Panc1 (cell line): ENCODE data around the gene MYO3B. TPM values are rescaled to one million over a fixed set of nuclear protein-coding genes. Genes with fewer than 3 reads are reported as not detected.

ENCODE experiments used
- ATAC-seq: fragments of 200-7000 bp; cut with Tn5 transposase; 2 replicates; pipeline ENCODE4 v1.9.1; 2020; ENCODE audit warnings: mild to moderate bottlenecking, moderate library complexity
- BruUV-seq: library from RNA; stranded (reverse); fragments of 400-500 nt; replicated peaks from 2 replicates; lab custom pipeline; 2021; lab: Mats Ljungman, UMichigan
- CTCF ChIA-PET: fragments of 300-600 bp; sonication (Branson Sonifier 250); formaldehyde crosslinking; loops from one replicate; lab custom pipeline; 2022; ENCODE audit warnings: antibody characterized with exemption; lab: Charles Lee
- POLR2A ChIA-PET: fragments of 300-600 bp; sonication (Branson Sonifier 250); formaldehyde crosslinking; loops from one replicate; lab custom pipeline; 2022; ENCODE audit warnings: antibody characterized with exemption; lab: Charles Lee
- DNase-seq: peaks from one replicate; pipeline ENCODE4 v3.0.0-alpha.2; 2010; ENCODE audit warnings: low read depth, low spot score
- H3K27ac ChIP-seq: 2 replicates; pipeline ENCODE4 v1.5.1; 2011; ENCODE audit warnings: mild to moderate bottlenecking, low read length, inconsistent platforms
- H3K27me3 ChIP-seq: fragments of 200-500 bp; sonication (Bioruptor generic); 2 replicates; pipeline ENCODE4 v1.6.0; 2014; ENCODE audit warnings: low read length, inconsistent platforms; ENCODE audit not compliant: control insufficient read depth, insufficient read depth
- H3K36me3 ChIP-seq: fragments of 200-500 bp; sonication (Bioruptor generic); 2 replicates; pipeline ENCODE4 v1.5.1; 2014; ENCODE audit warnings: inconsistent platforms, mild to moderate bottlenecking, low read length, moderate library complexity; ENCODE audit not compliant: control insufficient read depth, insufficient read depth
- H3K4me1 ChIP-seq: 2 replicates; pipeline ENCODE4 v1.5.1; 2011; ENCODE audit warnings: inconsistent platforms, mild to moderate bottlenecking, low read length, moderate library complexity; ENCODE audit not compliant: control insufficient read depth, insufficient read depth
- H3K4me3 ChIP-seq, 2 experiments: 2 replicates each; pipeline ENCODE4 v1.5.1; 2011 to 2012; ENCODE audit warnings: low read depth in 2 of 2, low read length in 2 of 2, mild to moderate bottlenecking in 2 of 2, inconsistent platforms in 1 of 2, moderate library complexity in 1 of 2
- H3K9me3 ChIP-seq: fragments of 200-500 bp; sonication (Bioruptor generic); 2 replicates; pipeline ENCODE4 v1.5.1; 2014; ENCODE audit warnings: low read depth, mild to moderate bottlenecking, inconsistent platforms, low read length, moderate library complexity; ENCODE audit not compliant: control insufficient read depth, insufficient read depth
- POLR2AphosphoS5 ChIP-seq: IDR thresholded peaks from 2 replicates; pipeline ENCODE4 v1.6.1; 2012; ENCODE audit warnings: mild to moderate bottlenecking, low read depth, low read length, moderate library complexity
- SIN3A ChIP-seq: IDR thresholded peaks from 2 replicates; pipeline ENCODE4 v1.6.1; 2012; ENCODE audit warnings: low read depth, mild to moderate bottlenecking, low read length, moderate library complexity, borderline replicate concordance; ENCODE audit not compliant: insufficient read depth
- TCF7L2 ChIP-seq: IDR thresholded peaks from 2 replicates; pipeline ENCODE4 v1.6.1; 2011; ENCODE audit warnings: mild to moderate bottlenecking, low read depth, low read length, inconsistent platforms
- in situ Hi-C: cut with HindIII; loops from 2 replicates; pipeline ENCODE4 v1.10.0; 2016; ENCODE audit warnings: low sequenced_read_pairs, low pct_unique_long_range_greater_than_20kb
- intact Hi-C: fragments of 100-400 bp; cut with micrococcal nuclease; formaldehyde crosslinking; loops from one replicate; pipeline ENCODE4 v1.10.0; 2022; ENCODE audit not compliant: unreplicated experiment
- total RNA-seq: library from RNA; stranded (reverse); gene quantifications from one replicate; pipeline ENCODE4 v1.2.1, GENCODE V29; 2021; ENCODE audit not compliant: unreplicated experiment
- TF ChIP-seq, protein P1 (sequence below): fragments of 450-650 bp; IDR thresholded peaks from 2 replicates; pipeline ENCODE4 v1.5.1; 2017; ENCODE audit warnings: mild to moderate bottlenecking
- TF ChIP-seq, protein P2 (sequence below), 2 experiments: IDR thresholded peaks; 2 replicates each; pipeline ENCODE4 v1.6.1; 2011 to 2012; ENCODE audit warnings: low read depth in 2 of 2, control low read depth in 1 of 2, low read length in 1 of 2, mild to moderate bottlenecking in 1 of 2, moderate library complexity in 1 of 2; ENCODE audit not compliant: insufficient read depth in 1 of 2

The MYO3B gene
- total RNA-seq, 1 experiment from 2014 or later = 0.05 TPM

- Histone ChIP-seq H3K36me3 (no peaks in the 10 kb centered on the region), H3K9me3 (no peaks in the 10 kb centered on the region), H3K4me3 (no peak overlapping the region), H3K27ac (no peak overlapping the region), H3K4me1 (no peaks in the 10 kb centered on the region), H3K27me3 (no peaks in the 10 kb centered on the region)
- DNase-seq (no peak), ATAC-seq (no peak)
- ChIA-PET POLR2A (no interaction called here), CTCF (no interaction called here)
- in situ Hi-C loops (no loop called here), intact Hi-C loops (no loop called here)
- no TSS peak for BruUV-seq
- TF ChIP-seq SIN3A (no peak), POLR2AphosphoS5 (no peak), TCF7L2 (no peak)
- TF ChIP-seq, protein P1, sequence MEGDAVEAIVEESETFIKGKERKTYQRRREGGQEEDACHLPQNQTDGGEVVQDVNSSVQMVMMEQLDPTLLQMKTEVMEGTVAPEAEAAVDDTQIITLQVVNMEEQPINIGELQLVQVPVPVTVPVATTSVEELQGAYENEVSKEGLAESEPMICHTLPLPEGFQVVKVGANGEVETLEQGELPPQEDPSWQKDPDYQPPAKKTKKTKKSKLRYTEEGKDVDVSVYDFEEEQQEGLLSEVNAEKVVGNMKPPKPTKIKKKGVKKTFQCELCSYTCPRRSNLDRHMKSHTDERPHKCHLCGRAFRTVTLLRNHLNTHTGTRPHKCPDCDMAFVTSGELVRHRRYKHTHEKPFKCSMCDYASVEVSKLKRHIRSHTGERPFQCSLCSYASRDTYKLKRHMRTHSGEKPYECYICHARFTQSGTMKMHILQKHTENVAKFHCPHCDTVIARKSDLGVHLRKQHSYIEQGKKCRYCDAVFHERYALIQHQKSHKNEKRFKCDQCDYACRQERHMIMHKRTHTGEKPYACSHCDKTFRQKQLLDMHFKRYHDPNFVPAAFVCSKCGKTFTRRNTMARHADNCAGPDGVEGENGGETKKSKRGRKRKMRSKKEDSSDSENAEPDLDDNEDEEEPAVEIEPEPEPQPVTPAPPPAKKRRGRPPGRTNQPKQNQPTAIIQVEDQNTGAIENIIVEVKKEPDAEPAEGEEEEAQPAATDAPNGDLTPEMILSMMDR = no peak
- TF ChIP-seq, protein P2, sequence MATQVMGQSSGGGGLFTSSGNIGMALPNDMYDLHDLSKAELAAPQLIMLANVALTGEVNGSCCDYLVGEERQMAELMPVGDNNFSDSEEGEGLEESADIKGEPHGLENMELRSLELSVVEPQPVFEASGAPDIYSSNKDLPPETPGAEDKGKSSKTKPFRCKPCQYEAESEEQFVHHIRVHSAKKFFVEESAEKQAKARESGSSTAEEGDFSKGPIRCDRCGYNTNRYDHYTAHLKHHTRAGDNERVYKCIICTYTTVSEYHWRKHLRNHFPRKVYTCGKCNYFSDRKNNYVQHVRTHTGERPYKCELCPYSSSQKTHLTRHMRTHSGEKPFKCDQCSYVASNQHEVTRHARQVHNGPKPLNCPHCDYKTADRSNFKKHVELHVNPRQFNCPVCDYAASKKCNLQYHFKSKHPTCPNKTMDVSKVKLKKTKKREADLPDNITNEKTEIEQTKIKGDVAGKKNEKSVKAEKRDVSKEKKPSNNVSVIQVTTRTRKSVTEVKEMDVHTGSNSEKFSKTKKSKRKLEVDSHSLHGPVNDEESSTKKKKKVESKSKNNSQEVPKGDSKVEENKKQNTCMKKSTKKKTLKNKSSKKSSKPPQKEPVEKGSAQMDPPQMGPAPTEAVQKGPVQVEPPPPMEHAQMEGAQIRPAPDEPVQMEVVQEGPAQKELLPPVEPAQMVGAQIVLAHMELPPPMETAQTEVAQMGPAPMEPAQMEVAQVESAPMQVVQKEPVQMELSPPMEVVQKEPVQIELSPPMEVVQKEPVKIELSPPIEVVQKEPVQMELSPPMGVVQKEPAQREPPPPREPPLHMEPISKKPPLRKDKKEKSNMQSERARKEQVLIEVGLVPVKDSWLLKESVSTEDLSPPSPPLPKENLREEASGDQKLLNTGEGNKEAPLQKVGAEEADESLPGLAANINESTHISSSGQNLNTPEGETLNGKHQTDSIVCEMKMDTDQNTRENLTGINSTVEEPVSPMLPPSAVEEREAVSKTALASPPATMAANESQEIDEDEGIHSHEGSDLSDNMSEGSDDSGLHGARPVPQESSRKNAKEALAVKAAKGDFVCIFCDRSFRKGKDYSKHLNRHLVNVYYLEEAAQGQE (IDR thresholded peaks at IDR 0.05; ENCODE audit: insufficient read depth in 1 of 2, low read depth in 2 of 2, low read length in 1 of 2) = no peak
Observed at GRCh38 chr2:170270278-170270864, 92.4 kb downstream of the MYO3B start.

- intact Hi-C loops = no loop called here
- Histone ChIP-seq H3K27me3 (no peaks in the 10 kb centered on the region), H3K9me3 (no peaks in the 10 kb centered on the region), H3K4me3 (no peak overlapping the region), H3K36me3 (no peaks in the 10 kb centered on the region), H3K4me1 (no peaks in the 10 kb centered on the region), H3K27ac (no peak overlapping the region)
- DNase-seq = no peak
- TF ChIP-seq, protein P1 = no peak
- no peak for TF ChIP-seq TCF7L2
- no peak for TF ChIP-seq POLR2AphosphoS5
- TF ChIP-seq, protein P2 (IDR thresholded peaks at IDR 0.05; ENCODE audit: insufficient read depth in 1 of 2, low read depth in 2 of 2, low read length in 1 of 2) = no peak
- no peak for TF ChIP-seq SIN3A
- CTCF ChIA-PET = no interaction called here
- POLR2A ChIA-PET = no interaction called here
- no peak for ATAC-seq
- in situ Hi-C loops = no loop called here
- no TSS peak for BruUV-seq
Observed at GRCh38 chr2:170271340-170271739, 93.4 kb downstream of the MYO3B start.
